GM10847 (cell line): Measurements from ENCODE around the gene EIF2S3.

ENCODE experiments used
- POLR2A ChIP-seq: IDR thresholded peaks from 2 replicates; pipeline ENCODE4 v1.6.1; 2011; ENCODE audit not compliant: insufficient read length; ENCODE audit errors: extremely low read depth

The EIF2S3 gene

GRCh38 chrX:24054182-24055042 is at the start of gene EIF2S3:
Gene EIF2S3, plus strand, starts transcription at chrX:24054956. Its CDS starts 13 bp downstream, at chrX:24054969.
- peak; percentile 84 for TF ChIP-seq POLR2A

- no peak for TF ChIP-seq POLR2A
Measured at GRCh38 chrX:24005028-24005427, 49.7 kb upstream of the EIF2S3 start.

- no peak for TF ChIP-seq POLR2A
Measured at GRCh38 chrX:24005867-24006266, 48.9 kb upstream of the EIF2S3 start.

- no peak for TF ChIP-seq POLR2A
Measured at GRCh38 chrX:24012266-24012665, 42.5 kb upstream of the EIF2S3 start.

GRCh38 chrX:24014388-24015018 is 40.3 kb upstream of the EIF2S3 start:
- TF ChIP-seq POLR2A: no peak

GRCh38 chrX:24017674-24018073 is 37.1 kb upstream of the EIF2S3 start:
- no peak for TF ChIP-seq POLR2A

GRCh38 chrX:24018809-24019208 is 35.9 kb upstream of the EIF2S3 start:
- TF ChIP-seq POLR2A: no peak

GRCh38 chrX:24019448-24019847 is 35.3 kb upstream of the EIF2S3 start:
- no peak for TF ChIP-seq POLR2A

- no peak for TF ChIP-seq POLR2A
Measured at GRCh38 chrX:24020306-24020876, 34.4 kb upstream of the EIF2S3 start.

GRCh38 chrX:24023544-24023943 is 31.2 kb upstream of the EIF2S3 start:
- no peak for TF ChIP-seq POLR2A

GRCh38 chrX:24023972-24024669 is 30.6 kb upstream of the EIF2S3 start:
- no peak for TF ChIP-seq POLR2A

GRCh38 chrX:24024819-24025740 is 29.7 kb upstream of the EIF2S3 start:
- TF ChIP-seq POLR2A: peak; percentile 96

- no peak for TF ChIP-seq POLR2A
Measured at GRCh38 chrX:24025741-24026403, 28.9 kb upstream of the EIF2S3 start.

GRCh38 chrX:24026432-24026831 is 28.3 kb upstream of the EIF2S3 start:
- no peak for TF ChIP-seq POLR2A

GRCh38 chrX:24027086-24027485 is 27.7 kb upstream of the EIF2S3 start, which contains the start of gene KLHL15:
Gene KLHL15, minus strand, starts transcription at chrX:24027186. Its CDS starts 20,493 bp downstream, at chrX:24006693.
- TF ChIP-seq POLR2A: no peak
